GM23338 (cell line): ENCODE data around the gene R3HDM4. TPM values are rescaled to one million over a fixed set of nuclear protein-coding genes. Genes with fewer than 3 reads are reported as not detected.

Source experiments
- ATAC-seq: fragments of 200-7000 bp; cut with Tn5 transposase; 3 replicates; pipeline ENCODE4 v1.9.1; 2020
- DNase-seq: peaks from one replicate; pipeline ENCODE4 v3.0.0-alpha.2; 2015; ENCODE audit warnings: low spot score
- H2AFZ ChIP-seq: fragments of 200-600 bp; sonication (generic); 2 replicates; pipeline ENCODE4 v1.8.0; 2016; ENCODE audit warnings: antibody characterized with exemption, mild to moderate bottlenecking, moderate library complexity
- H3F3A ChIP-seq: fragments of 200-600 bp; sonication (generic); replicated peaks from 2 replicates; pipeline ENCODE4 v1.8.0; 2017; ENCODE audit warnings: antibody characterized with exemption, mixed run types, low read depth
- H3K27ac ChIP-seq: fragments of 200-600 bp; sonication (generic); 2 replicates; pipeline ENCODE4 v1.6.1; 2016; ENCODE audit warnings: low read depth
- H3K27me3 ChIP-seq: fragments of 200-600 bp; sonication (generic); 2 replicates; pipeline ENCODE4 v1.8.0; 2016; ENCODE audit warnings: mild to moderate bottlenecking, mixed run types, moderate library complexity; ENCODE audit not compliant: insufficient read depth
- H3K36me3 ChIP-seq: fragments of 200-600 bp; sonication (generic); 2 replicates; pipeline ENCODE4 v1.8.0; 2016; ENCODE audit warnings: mild to moderate bottlenecking; ENCODE audit not compliant: insufficient read depth
- H3K4me1 ChIP-seq: fragments of 200-600 bp; sonication (generic); 2 replicates; pipeline ENCODE4 v1.8.0; 2016; ENCODE audit warnings: mild to moderate bottlenecking, moderate library complexity; ENCODE audit not compliant: insufficient read depth
- H3K4me2 ChIP-seq: fragments of 200-600 bp; sonication (generic); 2 replicates; pipeline ENCODE4 v1.7.1; 2017; ENCODE audit warnings: mixed run types
- H3K4me3 ChIP-seq: fragments of 200-600 bp; sonication (generic); 2 replicates; pipeline ENCODE4 v1.6.1; 2016; ENCODE audit warnings: mixed run types
- H3K79me2 ChIP-seq: fragments of 200-600 bp; sonication (generic); replicated peaks from 2 replicates; pipeline ENCODE4 v1.8.0; 2017; ENCODE audit warnings: mild to moderate bottlenecking; ENCODE audit not compliant: insufficient read depth
- H3K9me2 ChIP-seq: fragments of 200-600 bp; sonication (generic); 2 replicates; pipeline ENCODE4 v1.8.0; 2017; ENCODE audit not compliant: insufficient read depth
- H4K20me1 ChIP-seq: fragments of 200-600 bp; sonication (generic); replicated peaks from 2 replicates; pipeline ENCODE4 v1.8.0; 2017; ENCODE audit warnings: mild to moderate bottlenecking; ENCODE audit not compliant: insufficient read depth
- H3K27ac Mint-ChIP-seq: 2 replicates; pipeline ENCODE4 v1.8.0; 2020; ENCODE audit warnings: inconsistent platforms, mild to moderate bottlenecking, moderate library complexity, mixed read lengths
- H3K27me3 Mint-ChIP-seq: 3 replicates; pipeline ENCODE4 v1.8.0; 2022; ENCODE audit warnings: low read depth, mild to moderate bottlenecking, moderate library complexity, mixed read lengths, inconsistent platforms; ENCODE audit not compliant: insufficient read depth, poor library complexity
- H3K36me3 Mint-ChIP-seq: 3 replicates; pipeline ENCODE4 v1.8.0; 2021; ENCODE audit warnings: low read depth, mild to moderate bottlenecking, inconsistent platforms, moderate library complexity, mixed read lengths
- H3K4me1 Mint-ChIP-seq: 3 replicates; pipeline ENCODE4 v1.8.0; 2020; ENCODE audit warnings: mild to moderate bottlenecking, inconsistent platforms, mixed read lengths
- H3K4me3 Mint-ChIP-seq: 3 replicates; pipeline ENCODE4 v1.8.0; 2021; ENCODE audit warnings: moderate library complexity, mild to moderate bottlenecking, inconsistent platforms, mixed read lengths
- H3K9me3 Mint-ChIP-seq: 3 replicates; pipeline ENCODE4 v1.8.0; 2020; ENCODE audit warnings: moderate library complexity, mild to moderate bottlenecking, inconsistent platforms, mixed read lengths
- EZH2 ChIP-seq: fragments of 200-600 bp; sonication (generic); IDR thresholded peaks from one replicate; pipeline ENCODE4 v1.8.0; 2017; ENCODE audit warnings: antibody characterized with exemption, mild to moderate bottlenecking, low read depth; ENCODE audit not compliant: unreplicated experiment
- EZH2phosphoT487 ChIP-seq: fragments of 200-600 bp; sonication (generic); IDR thresholded peaks from one replicate; pipeline ENCODE4 v1.8.1; 2018; ENCODE audit warnings: antibody characterized with exemption; ENCODE audit not compliant: unreplicated experiment
- STAT1 ChIP-seq: IDR thresholded peaks from one replicate; pipeline ENCODE4 v1.6.1; 2016; ENCODE audit warnings: antibody characterized with exemption; ENCODE audit not compliant: unreplicated experiment
- ZNF114 ChIP-seq: fragments of 250-450 bp; sonication (Bioruptor Pico); IDR thresholded peaks from 2 replicates; pipeline ENCODE4 v1.5.0; 2020; ENCODE audit warnings: mild to moderate bottlenecking, moderate library complexity
- ZNF331 ChIP-seq: fragments of 250-450 bp; sonication (Bioruptor Pico); IDR thresholded peaks from 2 replicates; pipeline ENCODE4 v1.5.0; 2020; ENCODE audit warnings: low read depth, mild to moderate bottlenecking, moderate library complexity
- polyA plus RNA-seq: library from polyadenylated mRNA; unstranded; fragments of >200 nt; fragmentation: Nextera tagmentation; extraction: Ambion mirVana; gene quantifications from 2 replicates; pipeline ENCODE4 v1.2.1, GENCODE V29; 2016
- total RNA-seq: library from RNA; depleted of rRNA; stranded (reverse); fragments of >200 nt; shearing (Covaris generic); gene quantifications from 2 replicates; pipeline ENCODE4 v1.2.3, GENCODE V29; 2014
- TF ChIP-seq, protein P1 (sequence below), 2 experiments: fragments of 200-600 bp in 1 of 2; sonication (generic) in 1 of 2; conservative IDR thresholded peaks; 2 replicates each; pipeline versions ENCODE4 v1.5.1 to v1.6.1; 2016 to 2017; ENCODE audit warnings: antibody characterized with exemption in 2 of 2, low read depth in 2 of 2, mild to moderate bottlenecking in 2 of 2, moderate library complexity in 1 of 2

R3HDM4 gene
- total and polyA plus RNA-seq, 2 experiments from 2014 or later: 76.5 to 87.1 TPM

DNA sequence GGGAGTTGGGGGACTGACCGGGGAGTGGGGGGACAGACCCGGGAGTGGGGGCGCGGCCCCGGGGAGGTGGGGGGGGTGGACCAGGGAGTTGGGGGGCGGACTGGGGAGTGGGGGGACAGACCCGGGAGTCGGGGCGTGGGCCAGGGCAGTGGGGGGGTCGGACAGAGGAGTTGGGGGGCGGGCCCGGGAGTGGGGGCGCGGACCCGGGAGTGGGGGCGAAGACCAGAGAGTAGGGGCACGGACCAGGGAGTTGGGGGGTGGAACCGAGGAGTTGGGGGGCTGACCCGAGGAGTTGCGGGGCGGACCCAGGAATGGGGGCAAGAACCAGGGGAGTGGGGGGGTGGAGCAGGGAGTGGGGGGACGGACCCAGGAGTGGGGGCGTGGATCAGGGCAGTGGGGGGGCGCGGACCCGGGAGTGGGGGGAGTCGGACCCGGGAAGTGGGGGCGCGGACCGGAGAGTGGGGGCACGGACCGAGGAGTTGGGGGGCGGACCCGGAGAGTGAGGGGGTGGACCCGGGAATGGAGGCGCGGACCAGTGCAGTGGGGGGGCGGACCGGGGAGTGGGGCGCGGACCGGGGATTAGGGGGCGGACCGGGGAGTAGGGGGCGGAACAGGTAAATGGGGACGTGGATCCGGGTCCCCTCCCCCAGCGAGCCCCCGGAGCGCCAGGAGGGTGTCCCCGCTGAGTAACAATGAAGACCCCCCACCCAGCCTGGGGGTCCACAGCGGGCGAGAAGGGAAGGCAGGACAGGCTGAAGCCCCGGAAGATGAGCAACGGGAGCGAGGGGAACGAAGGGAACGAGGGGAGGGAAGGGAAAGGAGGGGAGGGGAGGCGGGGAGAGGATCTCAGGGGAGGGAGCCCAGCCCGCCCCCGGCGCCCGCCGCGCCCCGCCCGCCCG lies 589 bp downstream of the R3HDM4 start:
- H3K27me3 Mint-ChIP-seq: peaks cover 31% of the 10 kb centered on the region
- no peaks in the 10 kb centered on the region for H3K9me3 Mint-ChIP-seq
- Histone ChIP-seq H3K9me2 (no peaks in the 10 kb centered on the region), H3K4me3 (peak overlapping the region; percentile 79), H3K4me2 (peak overlapping the region; percentile 76), H3K27me3 (peaks cover 39% of the 10 kb centered on the region), H3K27ac (no peak overlapping the region), H3F3A (peaks cover 18% of the 10 kb centered on the region), H3K79me2 (peaks cover 43% of the 10 kb centered on the region), H3K4me1 (peaks cover 5% of the 10 kb centered on the region; the same call in 1 of the 2 replicates), H4K20me1 (peaks cover 33% of the 10 kb centered on the region), H2AFZ (no peak overlapping the region), H3K36me3 (no peaks in the 10 kb centered on the region)
- 0 out of 3 replicates have a peak, but pooled peaks cover 2% of the 10 kb centered on the region for H3K4me1 Mint-ChIP-seq
- DNase-seq (no peak), ATAC-seq (no peak)
- H3K36me3 Mint-ChIP-seq: peaks cover 6% of the 10 kb centered on the region; the same call in 2 of the 3 replicates
- TF ChIP-seq EZH2phosphoT487 (no peak), STAT1 (no peak), ZNF331 (no peak), ZNF114 (no peak), EZH2 (no peak)
- TF ChIP-seq, protein P1, sequence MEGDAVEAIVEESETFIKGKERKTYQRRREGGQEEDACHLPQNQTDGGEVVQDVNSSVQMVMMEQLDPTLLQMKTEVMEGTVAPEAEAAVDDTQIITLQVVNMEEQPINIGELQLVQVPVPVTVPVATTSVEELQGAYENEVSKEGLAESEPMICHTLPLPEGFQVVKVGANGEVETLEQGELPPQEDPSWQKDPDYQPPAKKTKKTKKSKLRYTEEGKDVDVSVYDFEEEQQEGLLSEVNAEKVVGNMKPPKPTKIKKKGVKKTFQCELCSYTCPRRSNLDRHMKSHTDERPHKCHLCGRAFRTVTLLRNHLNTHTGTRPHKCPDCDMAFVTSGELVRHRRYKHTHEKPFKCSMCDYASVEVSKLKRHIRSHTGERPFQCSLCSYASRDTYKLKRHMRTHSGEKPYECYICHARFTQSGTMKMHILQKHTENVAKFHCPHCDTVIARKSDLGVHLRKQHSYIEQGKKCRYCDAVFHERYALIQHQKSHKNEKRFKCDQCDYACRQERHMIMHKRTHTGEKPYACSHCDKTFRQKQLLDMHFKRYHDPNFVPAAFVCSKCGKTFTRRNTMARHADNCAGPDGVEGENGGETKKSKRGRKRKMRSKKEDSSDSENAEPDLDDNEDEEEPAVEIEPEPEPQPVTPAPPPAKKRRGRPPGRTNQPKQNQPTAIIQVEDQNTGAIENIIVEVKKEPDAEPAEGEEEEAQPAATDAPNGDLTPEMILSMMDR (conservative IDR thresholded peaks at IDR 0.05; ENCODE audit: low read depth in 2 of 2): no peak
- H3K4me3 Mint-ChIP-seq: peak overlapping the region; percentile 76
- H3K27ac Mint-ChIP-seq: no peak overlapping the region

DNA sequence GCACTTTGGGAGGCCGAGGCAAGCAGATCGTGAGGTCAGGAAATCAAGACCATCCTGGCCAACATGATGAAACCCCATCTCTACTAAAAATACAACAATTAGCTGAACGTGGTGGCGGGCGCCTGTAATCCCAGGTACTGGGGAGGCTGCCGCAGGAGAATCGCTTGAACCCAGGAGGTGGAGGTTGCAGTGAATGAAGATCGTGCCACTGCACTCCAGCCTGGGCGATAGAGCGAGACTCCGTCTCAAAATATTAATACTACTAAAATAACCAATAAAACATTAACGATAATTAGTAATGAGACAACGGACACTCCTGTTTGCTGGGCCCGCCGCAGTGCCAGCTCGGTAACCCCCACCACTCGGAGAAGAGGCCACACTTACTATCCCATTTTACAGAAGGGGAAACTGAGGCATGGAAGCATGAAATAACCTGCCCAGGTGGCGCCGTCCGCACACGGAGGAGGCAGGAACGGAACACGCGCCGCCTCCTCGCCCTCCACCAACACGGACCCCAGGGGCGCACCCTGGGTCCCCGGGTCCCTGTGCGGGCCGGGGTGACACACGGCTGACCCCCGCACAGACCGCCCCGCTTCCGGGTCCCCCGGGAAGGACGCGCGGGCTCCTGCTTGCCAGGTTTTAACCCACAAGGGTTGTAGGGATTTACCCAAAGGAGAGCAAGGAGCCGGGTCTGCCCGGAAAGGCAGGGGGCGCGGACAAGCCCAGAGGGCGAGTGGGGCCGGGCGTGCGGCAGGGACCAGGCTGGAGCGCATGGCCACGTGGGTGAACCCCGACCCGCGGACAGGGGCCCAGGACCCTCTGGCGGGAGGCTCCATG lies 1.6 kb downstream of the R3HDM4 start:
- Histone ChIP-seq H3K4me2 (peak overlapping the region; percentile 68), H3K4me1 (peaks cover 5% of the 10 kb centered on the region; the same call in 1 of the 2 replicates), H3K27me3 (peaks cover 29% of the 10 kb centered on the region), H4K20me1 (peaks cover 39% of the 10 kb centered on the region), H2AFZ (no peak overlapping the region), H3K79me2 (peaks cover 43% of the 10 kb centered on the region), H3K27ac (no peak overlapping the region), H3K36me3 (no peaks in the 10 kb centered on the region), H3F3A (peaks cover 18% of the 10 kb centered on the region), H3K9me2 (no peaks in the 10 kb centered on the region), H3K4me3 (peak overlapping the region; percentile 54)
- Mint-ChIP-seq H3K4me3 (peak overlapping the region; percentile 65), H3K9me3 (no peaks in the 10 kb centered on the region), H3K27me3 (peaks cover 29% of the 10 kb centered on the region), H3K27ac (no peak overlapping the region), H3K36me3 (peaks cover 6% of the 10 kb centered on the region; the same call in 2 of the 3 replicates), H3K4me1 (0 out of 3 replicates have a peak, but pooled peaks cover 2% of the 10 kb centered on the region)
- ATAC-seq: peak; percentile 71
- TF ChIP-seq, protein P1 (conservative IDR thresholded peaks at IDR 0.05; ENCODE audit: low read depth in 2 of 2): 0 out of 4 replicates have a peak, but pooled peaks of 1 of the 2 experiments have one; percentile 4
- TF ChIP-seq EZH2phosphoT487: no peak
- DNase-seq: peak; percentile 81
